B cell (primary cell): ENCODE measurements around the gene DSG4. TPM values are rescaled to one million over a fixed set of nuclear protein-coding genes. Genes with fewer than 3 reads are reported as not detected.

Experiments used
- ATAC-seq: fragments of 200-7000 bp; cut with Tn5 transposase; one replicate; pipeline ENCODE4 v1.10.0; 2021; ENCODE audit warnings: low read depth, mild to moderate bottlenecking, moderate number of reproducible peaks, moderate library complexity
- CTCF ChIA-PET: fragments of 350-600 bp; sonication (Branson Sonifier 250); formaldehyde crosslinking; loops from one replicate; lab custom pipeline; 2021; ENCODE audit warnings: antibody characterized with exemption, inconsistent platforms; lab: Charles Lee
- POLR2A ChIA-PET: fragments of 350-600 bp; sonication (Branson Sonifier 250); formaldehyde crosslinking; loops from one replicate; lab custom pipeline; 2021; ENCODE audit warnings: antibody characterized with exemption; lab: Charles Lee
- DNase-seq: peaks from one replicate; pipeline ENCODE4 v3.0.0; 2013
- H2AFZ ChIP-seq: 2 replicates; pipeline ENCODE4 v1.6.1; 2012; ENCODE audit warnings: mild to moderate bottlenecking, low read depth, low read length; ENCODE audit not compliant: insufficient read depth, poor library complexity, severe bottlenecking
- H3K27ac ChIP-seq, 2 donors: 1 replicate in 1 of 2; 2 replicates in 1 of 2; pipeline ENCODE4 v1.5.1; 2012 to 2013; ENCODE audit warnings: low read length in 2 of 2, mild to moderate bottlenecking in 2 of 2, moderate library complexity in 1 of 2
- H3K27me3 ChIP-seq, 4 experiments: fragments of 200-600 bp in 1 of 4; sonication (generic) in 1 of 4; replicated peaks in 1 of 4; 1 replicate in 2 of 4; 2 replicates in 2 of 4; pipeline versions ENCODE4 v1.6.1 to v1.7.0; 2013 to 2016; ENCODE audit warnings: low read length in 3 of 4, mild to moderate bottlenecking in 2 of 4, mixed read lengths in 1 of 4, moderate library complexity in 1 of 4; ENCODE audit not compliant: insufficient read depth in 4 of 4, control insufficient read depth in 3 of 4; ENCODE audit errors: control extremely low read depth in 1 of 4
- H3K36me3 ChIP-seq, 2 experiments: replicated peaks in 1 of 2; 1 replicate in 1 of 2; 2 replicates in 1 of 2; pipeline versions ENCODE4 v1.6.1 to v1.7.1; 2013; ENCODE audit warnings: low read length in 1 of 2; ENCODE audit not compliant: insufficient read depth in 2 of 2, control insufficient read depth in 1 of 2; ENCODE audit errors: control extremely low read depth in 1 of 2, extremely low read depth in 1 of 2
- H3K4me1 ChIP-seq, 2 donors: fragments of 200-600 bp in 1 of 2; sonication (generic) in 1 of 2; 1 replicate in 1 of 2; 2 replicates in 1 of 2; pipeline versions ENCODE4 v1.5.1 to v1.6.1; 2013 to 2017; ENCODE audit warnings: low read length in 2 of 2; ENCODE audit not compliant: control insufficient read depth in 2 of 2, insufficient read depth in 2 of 2
- H3K4me2 ChIP-seq: replicated peaks from 2 replicates; pipeline ENCODE3; 2012; ENCODE audit warnings: mild to moderate bottlenecking, low read depth, low read length; ENCODE audit not compliant: poor library complexity, severe bottlenecking
- H3K4me3 ChIP-seq, 5 experiments: fragments of 200-600 bp in 1 of 5; sonication (generic) in 1 of 5; 1 replicate in 3 of 5; 2 replicates in 2 of 5; pipeline versions ENCODE4 v1.5.1 to v1.7.0; 2011 to 2016; ENCODE audit warnings: low read length in 4 of 5, mild to moderate bottlenecking in 4 of 5, low read depth in 2 of 5, control low read depth in 1 of 5, moderate library complexity in 1 of 5; ENCODE audit not compliant: insufficient read depth in 1 of 5; ENCODE audit errors: control extremely low read depth in 1 of 5, extremely low read depth in 1 of 5
- H3K79me2 ChIP-seq: fragments of 200-600 bp; sonication (generic); one replicate; pipeline ENCODE4 v1.6.0; 2016; ENCODE audit warnings: low read length; ENCODE audit not compliant: control insufficient read depth, insufficient read depth
- H3K9ac ChIP-seq: fragments of 200-600 bp; sonication (generic); 2 replicates; pipeline ENCODE4 v1.6.1; 2017; ENCODE audit warnings: mild to moderate bottlenecking, low read length, moderate library complexity
- H3K9me3 ChIP-seq, 3 donors: one replicate each; pipeline versions ENCODE4 v1.6.1 to v1.7.1; 2013; ENCODE audit warnings: low read length in 2 of 3; ENCODE audit not compliant: control insufficient read depth in 2 of 3, insufficient read depth in 1 of 3; ENCODE audit errors: control extremely low read depth in 1 of 3
- H4K20me1 ChIP-seq: 2 replicates; pipeline ENCODE4 v1.6.0; 2012; ENCODE audit warnings: mild to moderate bottlenecking, low read length; ENCODE audit not compliant: insufficient read depth, control insufficient read depth, poor library complexity, severe bottlenecking
- H3K27ac Mint-ChIP-seq: one replicate; pipeline ENCODE4 v1.8.0; 2021; ENCODE audit warnings: mixed read lengths
- H3K27me3 Mint-ChIP-seq: one replicate; pipeline ENCODE4 v1.8.0; 2021; ENCODE audit warnings: mixed read lengths
- H3K4me1 Mint-ChIP-seq: one replicate; pipeline ENCODE4 v1.8.0; 2021; ENCODE audit warnings: mixed read lengths
- H3K4me3 Mint-ChIP-seq: one replicate; pipeline ENCODE4 v1.8.0; 2021; ENCODE audit warnings: mixed read lengths
- H3K9me3 Mint-ChIP-seq: one replicate; pipeline ENCODE4 v1.8.0; 2022; ENCODE audit warnings: mixed read lengths; ENCODE audit not compliant: insufficient read depth
- EZH2 ChIP-seq: IDR thresholded peaks from 2 replicates; pipeline ENCODE4 v1.6.1; 2012; ENCODE audit warnings: borderline replicate concordance, low read depth, mild to moderate bottlenecking, moderate library complexity, low read length; ENCODE audit not compliant: insufficient read depth, poor library complexity, severe bottlenecking
- WGBS: methylation state at CpG from one replicate; pipeline ENCODE4 v1.1.5; 2013; ENCODE audit warnings: missing lambda C conversion rate; ENCODE audit not compliant: insufficient coverage; 5-methylcytosine and 5-hydroxymethylcytosine counted together
- intact Hi-C: fragments of 100-400 bp; cut with micrococcal nuclease; formaldehyde crosslinking; loops from one replicate; pipeline ENCODE4 v1.10.0; 2022
- polyA plus RNA-seq: library from polyadenylated mRNA; depleted of rRNA; stranded (reverse); fragments of >200 nt; gene quantifications from 2 replicates; pipeline ENCODE4 v1.2.3, GENCODE V29; 2012
- total RNA-seq, 2 donors: library from RNA; stranded (reverse); fragments of 120-200 nt in 1 of 2; gene quantifications; 1 replicate in 1 of 2; 2 replicates in 1 of 2; pipeline versions ENCODE4 v1.2.3 to v1.2.4, GENCODE V29; 2013 to 2022
- TF ChIP-seq, protein P1 (sequence below): fragments of 200-600 bp; IDR thresholded peaks from one replicate; pipeline ENCODE4 v1.8.0; 2022; ENCODE audit warnings: antibody characterized with exemption, mild to moderate bottlenecking

The DSG4 gene
- total and polyA plus RNA-seq, 2 donors (not counting 1 experiment from before 2014, with no cell fraction given), result not detected

DNA sequence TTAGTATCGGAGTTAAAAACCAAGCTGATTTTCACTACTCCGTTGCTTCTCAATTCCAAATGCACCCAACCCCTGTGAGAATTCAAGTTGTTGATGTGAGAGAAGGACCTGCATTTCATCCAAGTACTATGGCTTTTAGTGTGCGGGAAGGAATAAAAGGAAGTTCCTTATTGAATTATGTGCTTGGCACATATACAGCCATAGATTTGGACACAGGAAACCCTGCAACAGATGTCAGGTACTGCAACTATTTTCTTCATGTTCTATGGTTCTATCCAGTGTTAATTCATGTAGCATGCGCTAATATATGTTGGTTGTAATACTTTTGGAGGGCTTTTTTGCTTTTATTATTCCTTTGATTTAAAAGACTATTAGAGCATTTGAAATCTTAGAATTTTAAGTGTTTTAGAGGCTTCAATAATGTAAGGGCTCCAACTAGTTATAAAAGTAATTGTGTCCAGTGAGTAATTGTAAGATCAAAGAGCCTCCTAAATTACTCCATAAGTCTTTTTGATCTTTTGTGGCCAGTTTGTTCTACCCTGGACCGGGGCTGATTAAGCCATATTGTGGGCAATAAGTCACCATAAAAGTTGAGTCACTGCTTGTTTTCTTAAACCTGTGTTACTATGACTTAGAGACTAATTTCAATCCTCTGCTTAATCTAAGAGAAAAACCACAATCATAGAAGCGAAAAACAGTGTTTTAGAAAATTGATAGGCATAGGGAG lies 22.9 kb downstream of the DSG4 start:
- Mint-ChIP-seq H3K9me3 (no peaks in the 10 kb centered on the region), H3K27ac (no peak overlapping the region), H3K4me1 (no peaks in the 10 kb centered on the region), H3K27me3 (no peaks in the 10 kb centered on the region), H3K4me3 (no peak overlapping the region)
- POLR2A ChIA-PET, result no interaction called here
- intact Hi-C loops, result no loop called here
- Histone ChIP-seq H3K27ac (no peak overlapping the region), H3K9ac (no peak overlapping the region), H3K4me2 (no peak overlapping the region), H3K36me3 (no peaks in the 10 kb centered on the region), H3K9me3 (no peaks in the 10 kb centered on the region), H2AFZ (no peak overlapping the region), H3K27me3 (no peaks in the 10 kb centered on the region), H3K79me2 (no peaks in the 10 kb centered on the region), H4K20me1 (no peaks in the 10 kb centered on the region), H3K4me3 (no peak overlapping the region), H3K4me1 (no peaks in the 10 kb centered on the region)
- DNase-seq (no peak), ATAC-seq (no peak)
- TF ChIP-seq, protein P1, sequence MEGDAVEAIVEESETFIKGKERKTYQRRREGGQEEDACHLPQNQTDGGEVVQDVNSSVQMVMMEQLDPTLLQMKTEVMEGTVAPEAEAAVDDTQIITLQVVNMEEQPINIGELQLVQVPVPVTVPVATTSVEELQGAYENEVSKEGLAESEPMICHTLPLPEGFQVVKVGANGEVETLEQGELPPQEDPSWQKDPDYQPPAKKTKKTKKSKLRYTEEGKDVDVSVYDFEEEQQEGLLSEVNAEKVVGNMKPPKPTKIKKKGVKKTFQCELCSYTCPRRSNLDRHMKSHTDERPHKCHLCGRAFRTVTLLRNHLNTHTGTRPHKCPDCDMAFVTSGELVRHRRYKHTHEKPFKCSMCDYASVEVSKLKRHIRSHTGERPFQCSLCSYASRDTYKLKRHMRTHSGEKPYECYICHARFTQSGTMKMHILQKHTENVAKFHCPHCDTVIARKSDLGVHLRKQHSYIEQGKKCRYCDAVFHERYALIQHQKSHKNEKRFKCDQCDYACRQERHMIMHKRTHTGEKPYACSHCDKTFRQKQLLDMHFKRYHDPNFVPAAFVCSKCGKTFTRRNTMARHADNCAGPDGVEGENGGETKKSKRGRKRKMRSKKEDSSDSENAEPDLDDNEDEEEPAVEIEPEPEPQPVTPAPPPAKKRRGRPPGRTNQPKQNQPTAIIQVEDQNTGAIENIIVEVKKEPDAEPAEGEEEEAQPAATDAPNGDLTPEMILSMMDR, result no peak
- TF ChIP-seq EZH2, result no peak
- no CpG with 5 or more reads among the region's 6 CpGs for WGBS
- CTCF ChIA-PET, result no interaction called here

DNA sequence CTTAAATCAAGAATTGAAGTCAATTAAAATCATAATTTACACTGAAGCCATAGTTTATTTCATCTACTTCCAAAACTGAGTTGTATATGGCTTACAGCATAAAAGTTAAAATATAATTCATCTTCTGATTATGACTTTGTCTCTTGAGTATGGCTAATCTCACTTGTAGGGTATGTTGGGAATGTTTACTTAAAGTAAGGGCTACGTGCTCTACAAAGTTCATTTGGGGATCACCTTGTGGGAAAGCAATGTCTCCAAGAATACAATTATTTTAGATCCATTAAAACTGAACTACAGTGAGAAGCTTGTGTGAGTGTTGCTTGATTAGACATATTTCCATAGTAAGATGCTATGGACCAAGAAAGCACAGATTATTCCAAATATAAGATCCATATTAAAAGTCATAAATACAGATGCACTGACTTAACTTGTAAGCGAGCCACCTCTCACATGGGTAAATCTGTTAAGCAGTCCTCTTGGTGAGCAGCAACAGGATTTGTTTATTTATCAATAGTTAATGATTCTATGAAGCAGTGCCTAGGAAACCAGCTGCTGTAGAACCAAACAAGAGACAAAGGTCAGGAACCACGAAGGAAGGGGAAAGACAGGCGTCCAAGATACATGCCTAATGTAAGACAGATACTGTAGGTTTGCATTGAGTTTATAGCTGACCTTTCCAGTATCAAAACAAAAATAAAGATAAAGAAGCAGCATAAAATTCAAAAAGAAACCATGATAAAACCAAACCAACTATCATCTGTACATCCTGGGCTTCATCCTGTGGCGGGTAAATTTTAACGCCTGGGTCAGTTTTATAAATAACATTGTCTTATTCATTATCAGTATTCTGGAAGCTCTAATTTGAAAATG lies 24.8 kb downstream of the DSG4 start:
- ATAC-seq (no peak), DNase-seq (no peak)
- H3K4me1 Mint-ChIP-seq, result no peaks in the 10 kb centered on the region
- H3K9me3 Mint-ChIP-seq, result no peaks in the 10 kb centered on the region
- Histone ChIP-seq H3K4me2 (no peak overlapping the region), H3K79me2 (no peaks in the 10 kb centered on the region), H3K27ac (no peak overlapping the region), H4K20me1 (no peaks in the 10 kb centered on the region), H3K4me3 (no peak overlapping the region), H3K27me3 (no peaks in the 10 kb centered on the region), H2AFZ (no peak overlapping the region), H3K36me3 (no peaks in the 10 kb centered on the region), H3K4me1 (no peaks in the 10 kb centered on the region), H3K9ac (no peak overlapping the region), H3K9me3 (no peaks in the 10 kb centered on the region)
- H3K4me3 Mint-ChIP-seq, result no peak overlapping the region
- ChIA-PET CTCF (no interaction called here), POLR2A (no interaction called here)
- WGBS, result no CpG with 5 or more reads among the region's 6 CpGs
- TF ChIP-seq, protein P1, result no peak
- no peak for TF ChIP-seq EZH2
- no peaks in the 10 kb centered on the region for H3K27me3 Mint-ChIP-seq
- intact Hi-C loops, result no loop called here
- H3K27ac Mint-ChIP-seq, result no peak overlapping the region
